Measurements from ENCODE around the gene EXOC4.

DNA sequence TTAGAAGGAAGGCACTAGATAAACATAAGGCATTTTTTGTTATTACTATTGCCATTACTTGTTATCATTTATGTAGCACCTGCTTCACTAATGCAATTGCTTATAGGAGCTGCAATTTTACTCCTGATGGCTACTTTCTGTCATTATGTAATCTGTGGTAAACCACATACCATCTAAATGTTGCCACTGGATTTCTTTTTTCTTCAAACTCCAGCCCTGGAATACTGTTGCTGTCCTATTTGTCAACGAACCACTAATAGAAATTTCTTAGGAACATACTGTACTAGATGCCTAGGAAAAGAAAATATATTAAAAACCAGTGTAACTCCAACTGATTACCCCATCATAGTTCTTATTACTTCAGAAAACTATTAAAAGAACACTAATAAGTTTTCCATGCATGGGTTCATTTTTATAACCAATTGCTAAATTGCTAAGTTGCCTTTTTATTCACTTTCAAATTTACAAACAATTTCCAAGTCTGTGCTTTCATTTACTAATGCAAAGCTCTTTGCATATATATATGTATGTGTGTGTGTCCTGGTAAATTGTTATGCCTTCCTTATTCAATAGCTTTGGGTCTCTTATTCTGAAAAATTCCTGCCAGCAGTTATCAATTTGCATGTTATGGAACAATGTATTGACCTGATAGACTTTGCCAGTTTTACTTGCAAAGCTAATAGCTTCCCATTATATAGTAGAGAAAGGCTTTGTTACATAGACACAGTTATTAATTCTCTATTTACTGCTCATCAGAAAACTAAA lies 287.4 kb downstream of the EXOC4 start:
- TF ChIP-seq, protein P1, sequence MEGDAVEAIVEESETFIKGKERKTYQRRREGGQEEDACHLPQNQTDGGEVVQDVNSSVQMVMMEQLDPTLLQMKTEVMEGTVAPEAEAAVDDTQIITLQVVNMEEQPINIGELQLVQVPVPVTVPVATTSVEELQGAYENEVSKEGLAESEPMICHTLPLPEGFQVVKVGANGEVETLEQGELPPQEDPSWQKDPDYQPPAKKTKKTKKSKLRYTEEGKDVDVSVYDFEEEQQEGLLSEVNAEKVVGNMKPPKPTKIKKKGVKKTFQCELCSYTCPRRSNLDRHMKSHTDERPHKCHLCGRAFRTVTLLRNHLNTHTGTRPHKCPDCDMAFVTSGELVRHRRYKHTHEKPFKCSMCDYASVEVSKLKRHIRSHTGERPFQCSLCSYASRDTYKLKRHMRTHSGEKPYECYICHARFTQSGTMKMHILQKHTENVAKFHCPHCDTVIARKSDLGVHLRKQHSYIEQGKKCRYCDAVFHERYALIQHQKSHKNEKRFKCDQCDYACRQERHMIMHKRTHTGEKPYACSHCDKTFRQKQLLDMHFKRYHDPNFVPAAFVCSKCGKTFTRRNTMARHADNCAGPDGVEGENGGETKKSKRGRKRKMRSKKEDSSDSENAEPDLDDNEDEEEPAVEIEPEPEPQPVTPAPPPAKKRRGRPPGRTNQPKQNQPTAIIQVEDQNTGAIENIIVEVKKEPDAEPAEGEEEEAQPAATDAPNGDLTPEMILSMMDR (IDR thresholded peaks at IDR 0.05) = no peak
- TF ChIP-seq, protein P2, sequence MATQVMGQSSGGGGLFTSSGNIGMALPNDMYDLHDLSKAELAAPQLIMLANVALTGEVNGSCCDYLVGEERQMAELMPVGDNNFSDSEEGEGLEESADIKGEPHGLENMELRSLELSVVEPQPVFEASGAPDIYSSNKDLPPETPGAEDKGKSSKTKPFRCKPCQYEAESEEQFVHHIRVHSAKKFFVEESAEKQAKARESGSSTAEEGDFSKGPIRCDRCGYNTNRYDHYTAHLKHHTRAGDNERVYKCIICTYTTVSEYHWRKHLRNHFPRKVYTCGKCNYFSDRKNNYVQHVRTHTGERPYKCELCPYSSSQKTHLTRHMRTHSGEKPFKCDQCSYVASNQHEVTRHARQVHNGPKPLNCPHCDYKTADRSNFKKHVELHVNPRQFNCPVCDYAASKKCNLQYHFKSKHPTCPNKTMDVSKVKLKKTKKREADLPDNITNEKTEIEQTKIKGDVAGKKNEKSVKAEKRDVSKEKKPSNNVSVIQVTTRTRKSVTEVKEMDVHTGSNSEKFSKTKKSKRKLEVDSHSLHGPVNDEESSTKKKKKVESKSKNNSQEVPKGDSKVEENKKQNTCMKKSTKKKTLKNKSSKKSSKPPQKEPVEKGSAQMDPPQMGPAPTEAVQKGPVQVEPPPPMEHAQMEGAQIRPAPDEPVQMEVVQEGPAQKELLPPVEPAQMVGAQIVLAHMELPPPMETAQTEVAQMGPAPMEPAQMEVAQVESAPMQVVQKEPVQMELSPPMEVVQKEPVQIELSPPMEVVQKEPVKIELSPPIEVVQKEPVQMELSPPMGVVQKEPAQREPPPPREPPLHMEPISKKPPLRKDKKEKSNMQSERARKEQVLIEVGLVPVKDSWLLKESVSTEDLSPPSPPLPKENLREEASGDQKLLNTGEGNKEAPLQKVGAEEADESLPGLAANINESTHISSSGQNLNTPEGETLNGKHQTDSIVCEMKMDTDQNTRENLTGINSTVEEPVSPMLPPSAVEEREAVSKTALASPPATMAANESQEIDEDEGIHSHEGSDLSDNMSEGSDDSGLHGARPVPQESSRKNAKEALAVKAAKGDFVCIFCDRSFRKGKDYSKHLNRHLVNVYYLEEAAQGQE (IDR thresholded peaks at IDR 0.05; ENCODE audit: insufficient read depth in 1 of 2, low read depth in 2 of 2, low read length in 1 of 2) = no peak
- TF ChIP-seq POLR2AphosphoS5 (IDR thresholded peaks at IDR 0.05; ENCODE audit: low read depth, low read length) = no peak
- TF ChIP-seq TCF7L2 (IDR thresholded peaks at IDR 0.05; ENCODE audit: low read depth, low read length) = no peak
- TF ChIP-seq SIN3A (IDR thresholded peaks at IDR 0.05; ENCODE audit: borderline replicate concordance, insufficient read depth, low read depth, low read length) = no peak

Data from Panc1 (cell line).